Mammary epithelial cell (primary cell): Measurements from ENCODE around the gene NCAPH2.

Experiments used
- EZH2 ChIP-seq: IDR thresholded peaks from 2 replicates; pipeline ENCODE4 v1.6.1; 2012; ENCODE audit warnings: low read length, inconsistent platforms, borderline replicate concordance
- TF ChIP-seq, protein P1 (sequence below), 2 donors: IDR thresholded peaks in 1 of 2; conservative IDR thresholded peaks in 1 of 2; 2 replicates each; pipeline ENCODE4 v1.5.1; 2011 to 2012; ENCODE audit warnings: inconsistent platforms in 2 of 2, low read length in 2 of 2, mild to moderate bottlenecking in 2 of 2, control low read depth in 1 of 2, low read depth in 1 of 2; ENCODE audit not compliant: insufficient read depth in 1 of 2; ENCODE audit errors: extremely low read depth in 1 of 2

DNA sequence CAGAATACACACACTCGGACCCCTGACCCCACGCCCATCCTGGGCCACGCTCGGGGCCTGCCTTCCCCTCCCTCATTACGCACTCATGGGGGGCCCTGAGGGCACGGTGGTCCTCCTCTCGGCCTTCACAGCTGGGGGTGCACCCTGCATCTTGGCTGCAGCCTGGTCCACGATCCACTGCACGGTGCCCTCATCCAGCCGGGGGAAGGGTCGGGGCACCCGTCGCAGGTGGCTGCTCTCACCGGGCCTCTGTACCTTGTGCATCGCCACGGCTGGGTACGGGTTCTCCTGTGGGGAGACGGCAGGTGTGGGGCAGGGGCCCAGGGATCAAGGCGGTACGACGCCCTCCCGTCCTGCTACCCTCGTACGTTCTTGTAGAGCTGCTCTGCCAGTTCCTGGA is 43.6 kb upstream of the NCAPH2 start:
- TF ChIP-seq, protein P1, sequence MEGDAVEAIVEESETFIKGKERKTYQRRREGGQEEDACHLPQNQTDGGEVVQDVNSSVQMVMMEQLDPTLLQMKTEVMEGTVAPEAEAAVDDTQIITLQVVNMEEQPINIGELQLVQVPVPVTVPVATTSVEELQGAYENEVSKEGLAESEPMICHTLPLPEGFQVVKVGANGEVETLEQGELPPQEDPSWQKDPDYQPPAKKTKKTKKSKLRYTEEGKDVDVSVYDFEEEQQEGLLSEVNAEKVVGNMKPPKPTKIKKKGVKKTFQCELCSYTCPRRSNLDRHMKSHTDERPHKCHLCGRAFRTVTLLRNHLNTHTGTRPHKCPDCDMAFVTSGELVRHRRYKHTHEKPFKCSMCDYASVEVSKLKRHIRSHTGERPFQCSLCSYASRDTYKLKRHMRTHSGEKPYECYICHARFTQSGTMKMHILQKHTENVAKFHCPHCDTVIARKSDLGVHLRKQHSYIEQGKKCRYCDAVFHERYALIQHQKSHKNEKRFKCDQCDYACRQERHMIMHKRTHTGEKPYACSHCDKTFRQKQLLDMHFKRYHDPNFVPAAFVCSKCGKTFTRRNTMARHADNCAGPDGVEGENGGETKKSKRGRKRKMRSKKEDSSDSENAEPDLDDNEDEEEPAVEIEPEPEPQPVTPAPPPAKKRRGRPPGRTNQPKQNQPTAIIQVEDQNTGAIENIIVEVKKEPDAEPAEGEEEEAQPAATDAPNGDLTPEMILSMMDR (conservative IDR thresholded peaks at IDR 0.05 in 1 of 2, IDR thresholded peaks at IDR 0.05 in 1 of 2; ENCODE audit: extremely low read depth in 1 of 2, insufficient read depth in 1 of 2, low read depth in 1 of 2, low read length in 2 of 2) = no peak
- TF ChIP-seq EZH2 = no peak
